Endothelial cell of umbilical vein (primary cell): ENCODE measurements around the gene SPATA32. TPM values are rescaled to one million over a fixed set of nuclear protein-coding genes. Genes with fewer than 3 reads are reported as not detected.

Experiments
- BruUV-seq: library from RNA; stranded (reverse); fragments of 400-500 nt; replicated peaks from 2 replicates; lab custom pipeline; 2021; lab: Mats Ljungman, UMichigan
- CTCF ChIA-PET: fragments of 300-600, 350-600 bp; sonication (Branson Sonifier 250); formaldehyde crosslinking; loops from one replicate; lab custom pipeline; 2021; ENCODE audit warnings: antibody characterized with exemption, inconsistent platforms; lab: Charles Lee
- POLR2A ChIA-PET: fragments of 300-600, 350-600 bp; sonication (Branson Sonifier 250); formaldehyde crosslinking; loops from one replicate; lab custom pipeline; 2021; ENCODE audit warnings: antibody characterized with exemption, inconsistent platforms; lab: Charles Lee
- DNase-seq: peaks from one replicate; pipeline ENCODE4 v3.0.0-alpha.2; 2011; ENCODE audit warnings: low read depth, low spot score
- FAIRE-seq: peaks from 2 replicates; lab custom pipeline; 2011; peaks lifted over from hg19 to GRCh38; lab: Jason Lieb, UNC
- H2AFZ ChIP-seq: 2 replicates; pipeline ENCODE4 v1.6.0; 2012; ENCODE audit warnings: low read depth, low read length, control low read depth, inconsistent platforms
- H3K27ac ChIP-seq: 2 replicates; pipeline ENCODE4 v1.5.1; 2011; ENCODE audit warnings: low read depth, mild to moderate bottlenecking, control low read depth, low read length, moderate library complexity; ENCODE audit not compliant: insufficient read depth
- H3K27me3 ChIP-seq, 2 experiments: 2 replicates each; pipeline versions ENCODE4 v1.6.0 to v1.6.1; 2011; ENCODE audit warnings: low read length in 2 of 2, mixed read lengths in 1 of 2; ENCODE audit not compliant: control insufficient read depth in 2 of 2, insufficient read depth in 2 of 2
- H3K36me3 ChIP-seq, 2 experiments: 2 replicates in 1 of 2; 3 replicates in 1 of 2; pipeline ENCODE4 v1.5.1; 2011; ENCODE audit warnings: low read length in 2 of 2, mild to moderate bottlenecking in 1 of 2, moderate library complexity in 1 of 2; ENCODE audit not compliant: control insufficient read depth in 2 of 2, insufficient read depth in 2 of 2; ENCODE audit errors: extremely low read depth in 1 of 2
- H3K4me1 ChIP-seq: 3 replicates; pipeline ENCODE4 v1.5.1; 2011; ENCODE audit warnings: mild to moderate bottlenecking, low read length; ENCODE audit not compliant: control insufficient read depth, insufficient read depth; ENCODE audit errors: extremely low read depth
- H3K4me2 ChIP-seq: 2 replicates; pipeline ENCODE4 v1.6.1; 2011; ENCODE audit warnings: low read length, control low read depth, mixed read lengths; ENCODE audit not compliant: insufficient read depth
- H3K4me3 ChIP-seq, 3 experiments: fragments of 200-600 bp in 1 of 3; sonication (generic), shearing (Covaris generic) in 1 of 3; replicated peaks in 1 of 3; 2 replicates each; pipeline ENCODE4 v1.5.1; 2011 to 2016; ENCODE audit warnings: control low read depth in 3 of 3, low read length in 3 of 3, mild to moderate bottlenecking in 2 of 3, inconsistent platforms in 1 of 3, low read depth in 1 of 3, moderate library complexity in 1 of 3; ENCODE audit not compliant: insufficient read depth in 1 of 3
- H3K79me2 ChIP-seq: 2 replicates; pipeline ENCODE4 v1.6.0; 2012; ENCODE audit warnings: low read length, inconsistent platforms; ENCODE audit not compliant: control insufficient read depth, insufficient read depth
- H3K9ac ChIP-seq: replicated peaks from 2 replicates; pipeline ENCODE3; 2011; ENCODE audit warnings: low read length, control low read depth; ENCODE audit not compliant: insufficient read depth; ENCODE audit errors: extremely low read depth
- H3K9me1 ChIP-seq: replicated peaks from 3 replicates; pipeline ENCODE4 v1.6.0; 2011; ENCODE audit warnings: mild to moderate bottlenecking, low read length; ENCODE audit not compliant: control insufficient read depth, insufficient read depth; ENCODE audit errors: extremely low read depth
- H3K9me3 ChIP-seq: replicated peaks from 2 replicates; pipeline ENCODE4 v1.5.1; 2012; ENCODE audit warnings: low read length, inconsistent platforms; ENCODE audit not compliant: control insufficient read depth, insufficient read depth
- H4K20me1 ChIP-seq: replicated peaks from 2 replicates; pipeline ENCODE3; 2011; ENCODE audit warnings: mild to moderate bottlenecking, low read length; ENCODE audit not compliant: control insufficient read depth, insufficient read depth; ENCODE audit errors: extremely low read depth
- CTCF ChIP-seq, 2 donors: IDR thresholded peaks; 1 replicate in 1 of 2; 2 replicates in 1 of 2; pipeline ENCODE4 v1.5.1; 2011; ENCODE audit warnings: low read length in 2 of 2, mild to moderate bottlenecking in 2 of 2, moderate library complexity in 2 of 2, control low read depth in 1 of 2, inconsistent platforms in 1 of 2, low read depth in 1 of 2; ENCODE audit not compliant: insufficient read depth in 1 of 2; ENCODE audit errors: extremely low read depth in 1 of 2
- EZH2 ChIP-seq: IDR thresholded peaks from 2 replicates; pipeline ENCODE4 v1.6.1; 2012; ENCODE audit warnings: borderline replicate concordance, low read depth, mild to moderate bottlenecking, moderate library complexity, low read length, inconsistent platforms; ENCODE audit not compliant: severe bottlenecking
- FOS ChIP-seq: IDR thresholded peaks from 2 replicates; pipeline ENCODE4 v1.6.1; 2011; ENCODE audit warnings: mild to moderate bottlenecking, low read length, moderate library complexity, borderline replicate concordance; ENCODE audit not compliant: insufficient read depth
- GATA2 ChIP-seq: IDR thresholded peaks from 2 replicates; pipeline ENCODE4 v1.7.0; 2011; ENCODE audit warnings: low read depth, mild to moderate bottlenecking, moderate library complexity, mixed read lengths, low read length; ENCODE audit not compliant: insufficient read length, insufficient read depth
- JUN ChIP-seq: IDR thresholded peaks from 2 replicates; pipeline ENCODE4 v1.6.1; 2011; ENCODE audit warnings: borderline replicate concordance, low read depth; ENCODE audit not compliant: insufficient read length, insufficient read depth
- MAX ChIP-seq: IDR thresholded peaks from 2 replicates; pipeline ENCODE4 v1.6.1; 2011; ENCODE audit not compliant: insufficient read depth, insufficient read length
- MYC ChIP-seq: IDR thresholded peaks from one replicate; pipeline ENCODE4 v1.6.1; 2011; ENCODE audit warnings: mild to moderate bottlenecking, low read depth, low read length
- POLR2A ChIP-seq: IDR thresholded peaks from 2 replicates; pipeline ENCODE4 v1.6.1; 2012; ENCODE audit warnings: low read depth, mild to moderate bottlenecking, control low read depth, low read length
- POLR2AphosphoS5 ChIP-seq: IDR thresholded peaks from 2 replicates; pipeline ENCODE4 v1.6.1; 2012; ENCODE audit warnings: low read depth, mild to moderate bottlenecking, control low read depth, low read length, moderate library complexity; ENCODE audit not compliant: insufficient read depth
- dilution Hi-C: fragments of 300-500 bp; cut with MboI; formaldehyde crosslinking; loops from one replicate; pipeline ENCODE4 v1.15.0; 2019; ENCODE audit warnings: low sequenced_read_pairs; ENCODE audit not compliant: extremely low pct_ligation_motif_present
- intact Hi-C: fragments of 100-400 bp; cut with micrococcal nuclease; formaldehyde crosslinking; loops from one replicate; pipeline ENCODE4 v1.10.0; 2022
- polyA plus RNA-seq, 4 experiments: library from polyadenylated mRNA; depleted of rRNA in 3 of 4; stranded (reverse) in 3 of 4; unstranded in 1 of 4; fragments of >200 nt; gene quantifications; 2 replicates each; pipeline versions ENCODE4 v1.2.1 to v1.2.3, GENCODE V29; 2011 to 2012; ENCODE audit warnings: missing spikeins in 1 of 4
- total RNA-seq: library from RNA; stranded (reverse); gene quantifications from 2 replicates; pipeline ENCODE4 v1.2.3, GENCODE V29; 2021

The SPATA32 gene
- total and polyA plus RNA-seq, 2 donors (not counting 3 experiments of a cell fraction or from before 2014, with no cell fraction given): not detected

- dilution Hi-C loops (no loop called here), intact Hi-C loops (no loop called here)
- Histone ChIP-seq H3K9me3 (no peaks in the 10 kb centered on the region), H3K4me3 (no peak overlapping the region), H2AFZ (no peak overlapping the region), H4K20me1 (no peaks in the 10 kb centered on the region), H3K27ac (no peak overlapping the region), H3K79me2 (no peaks in the 10 kb centered on the region), H3K9ac (no peak overlapping the region), H3K27me3 (no peaks in the 10 kb centered on the region), H3K36me3 (no peaks in the 10 kb centered on the region), H3K9me1 (no peaks in the 10 kb centered on the region), H3K4me1 (peaks cover 8% of the 10 kb centered on the region), H3K4me2 (no peak overlapping the region)
- no peak for DNase-seq
- ChIA-PET POLR2A (interaction anchor here (0.6 kb wide), 1 partner anchor 805 kb away, joined by 4 read pairs; no protein-coding TSS in a partner anchor), CTCF (interaction anchor here (0.6 to 6.6 kb wide), 11 partner anchors 12 to 247 kb away, joined by 3 to 93 read pairs (median 3); partner anchors contain the start of genes ACBD4, FMNL1 and HEXIM1)
- no peak for FAIRE-seq
- TF ChIP-seq GATA2 (no peak), POLR2AphosphoS5 (no peak), FOS (no peak), CTCF (IDR thresholded peaks at IDR 0.05; ENCODE audit: extremely low read depth in 1 of 2, insufficient read depth in 1 of 2, low read depth in 1 of 2, low read length in 2 of 2) (no peak), MYC (no peak), JUN (no peak), POLR2A (no peak), EZH2 (no peak), MAX (no peak)
- no TSS peak for BruUV-seq
These were observed 31.0 kb downstream of the SPATA32 start for GRCh38 chr17:45230787-45231480.
